NCI-H187 (cell line): ENCODE measurements around the gene ANKMY1.
"Not testable (repeated sequence)": the region's sequence is repeated elsewhere in the genome, so short reads cannot be mapped to it uniquely, and the experiment has no call there.

ENCODE experiments used
- DNase-seq, 2 experiments: peaks; one replicate each; lab custom pipeline; 2025; lab: John Stamatoyannopoulos, UW

The ANKMY1 gene

GRCh38 chr2:240505910-240506309 lies 51.9 kb downstream of the ANKMY1 start:
- DNase-seq, result no peak

GRCh38 chr2:240503848-240504247 lies 53.9 kb downstream of the ANKMY1 start:
- DNase-seq, result no peak

- no peak for DNase-seq
Measured at GRCh38 chr2:240503375-240503774, 54.4 kb downstream of the ANKMY1 start.

- DNase-seq, result no peak
Measured at GRCh38 chr2:240502430-240503121, 55.2 kb downstream of the ANKMY1 start.

GRCh38 chr2:240502059-240502429 lies 55.7 kb downstream of the ANKMY1 start:
- DNase-seq, result no peak

- DNase-seq, result no peak
Measured at GRCh38 chr2:240501531-240501991, 56.2 kb downstream of the ANKMY1 start.

GRCh38 chr2:240500561-240501423 lies 57.0 kb downstream of the ANKMY1 start:
- no peak for DNase-seq

GRCh38 chr2:240499309-240500301 lies 58.2 kb downstream of the ANKMY1 start:
- DNase-seq, result no peak

- DNase-seq, result no peak
Measured at GRCh38 chr2:240498958-240499260, 58.9 kb downstream of the ANKMY1 start.

- no peak for DNase-seq
Measured at GRCh38 chr2:240498171-240498957, 59.4 kb downstream of the ANKMY1 start.

GRCh38 chr2:240497082-240497481 lies 60.7 kb downstream of the ANKMY1 start:
- not testable (repeated sequence) for DNase-seq

- not testable (repeated sequence) for DNase-seq
Measured at GRCh38 chr2:240494942-240495341, 62.8 kb downstream of the ANKMY1 start.

- no peak for DNase-seq
Measured at GRCh38 chr2:240494194-240494793, 63.5 kb downstream of the ANKMY1 start.

- DNase-seq, result no peak
Measured at GRCh38 chr2:240491483-240491882, 66.3 kb downstream of the ANKMY1 start.

- DNase-seq, result no peak
Measured at GRCh38 chr2:240482141-240482540, 75.6 kb downstream of the ANKMY1 start.

GRCh38 chr2:240481720-240482119 lies 76.1 kb downstream of the ANKMY1 start:
- no peak for DNase-seq

- no peak for DNase-seq
Measured at GRCh38 chr2:240480834-240481623, 76.8 kb downstream of the ANKMY1 start.

GRCh38 chr2:240479111-240479501 lies 78.7 kb downstream of the ANKMY1 start:
- no peak for DNase-seq

GRCh38 chr2:240478346-240479110 lies 79.3 kb downstream of the ANKMY1 start:
- no peak for DNase-seq
